OCI-LY7 (cell line): ENCODE results near the gene ATP5F1D. TPM values are rescaled to one million over a fixed set of nuclear protein-coding genes. Genes with fewer than 3 reads are reported as not detected.

ENCODE experiments used
- BruUV-seq: library from RNA; stranded (reverse); fragments of 400-500 nt; replicated peaks from 2 replicates; lab custom pipeline; 2021; lab: Mats Ljungman, UMichigan
- CTCF ChIA-PET: fragments of 300-600 bp; sonication (Branson Sonifier 250); formaldehyde crosslinking; loops from one replicate; lab custom pipeline; 2022; ENCODE audit warnings: antibody characterized with exemption; ENCODE audit not compliant: unreplicated experiment; lab: Charles Lee
- POLR2A ChIA-PET: fragments of 300-600 bp; sonication (Branson Sonifier 250); formaldehyde crosslinking; loops from one replicate; lab custom pipeline; 2022; ENCODE audit warnings: antibody characterized with exemption; lab: Charles Lee
- DNase-seq: peaks from one replicate; pipeline ENCODE4 v3.0.0-alpha.2; 2015; ENCODE audit warnings: low spot score
- H2AFZ ChIP-seq: fragments of 200-600 bp; sonication (generic), shearing (Covaris generic); 2 replicates; pipeline ENCODE4 v1.6.1; 2014; ENCODE audit warnings: mild to moderate bottlenecking, antibody characterized with exemption, low read length, moderate library complexity
- H3K27ac ChIP-seq: fragments of 200-600 bp; sonication (generic); 2 replicates; pipeline ENCODE4 v1.5.1; 2014; ENCODE audit warnings: mixed run types, low read depth, mild to moderate bottlenecking, moderate library complexity, low read length, inconsistent platforms; ENCODE audit not compliant: poor library complexity, severe bottlenecking
- H3K36me3 ChIP-seq: fragments of 200-600 bp; sonication (generic); 2 replicates; pipeline ENCODE4 v1.6.1; 2014; ENCODE audit warnings: mild to moderate bottlenecking, antibody characterized with exemption, low read length, moderate library complexity, mixed read lengths; ENCODE audit not compliant: insufficient read depth
- H3K4me1 ChIP-seq: fragments of 200-600 bp; sonication (generic); 2 replicates; pipeline ENCODE4 v1.5.1; 2014; ENCODE audit warnings: mild to moderate bottlenecking, low read length; ENCODE audit not compliant: insufficient read depth, poor library complexity, severe bottlenecking
- H3K4me2 ChIP-seq: fragments of 200-600 bp; sonication (generic); 2 replicates; pipeline ENCODE4 v1.6.1; 2014; ENCODE audit warnings: mild to moderate bottlenecking, low read length
- H3K4me3 ChIP-seq: fragments of 200-600 bp; sonication (generic); 2 replicates; pipeline ENCODE4 v1.5.1; 2014; ENCODE audit warnings: mild to moderate bottlenecking, low read depth, low read length; ENCODE audit not compliant: poor library complexity, severe bottlenecking
- H3K79me2 ChIP-seq: fragments of 200-600 bp; sonication (generic); 2 replicates; pipeline ENCODE4 v1.6.1; 2016; ENCODE audit warnings: low read depth, mild to moderate bottlenecking, low read length, moderate library complexity, mixed read lengths; ENCODE audit not compliant: insufficient read depth
- H3K9me2 ChIP-seq: fragments of 200-600 bp; sonication (generic); 2 replicates; pipeline ENCODE4 v1.6.1; 2016; ENCODE audit warnings: mild to moderate bottlenecking, low read length, mixed read lengths; ENCODE audit not compliant: insufficient read depth
- H3K9me3 ChIP-seq: fragments of 200-600 bp; sonication (generic); 2 replicates; pipeline ENCODE4 v1.6.1; 2014; ENCODE audit warnings: mild to moderate bottlenecking, mixed run types, low read length, mixed read lengths
- H4K20me1 ChIP-seq: fragments of 200-600 bp; sonication (generic); 2 replicates; pipeline ENCODE4 v1.6.1; 2014; ENCODE audit warnings: mild to moderate bottlenecking, antibody characterized with exemption, low read length, moderate library complexity, mixed read lengths; ENCODE audit not compliant: insufficient read depth
- EZH2phosphoT487 ChIP-seq: fragments of 200-600 bp; sonication (generic); IDR thresholded peaks from 2 replicates; pipeline ENCODE4 v1.6.1; 2018; ENCODE audit warnings: low read depth, borderline replicate concordance, mild to moderate bottlenecking, mixed run types, antibody characterized with exemption, low read length, moderate library complexity, mixed read lengths
- intact Hi-C: fragments of 100-400 bp; cut with micrococcal nuclease; formaldehyde crosslinking; loops from one replicate; pipeline ENCODE4 v1.10.0; 2022; ENCODE audit not compliant: unreplicated experiment
- total RNA-seq, 2 experiments: library from RNA; depleted of rRNA in 1 of 2; stranded (reverse); fragments of >200 nt in 1 of 2; shearing (Covaris generic) in 1 of 2; gene quantifications; 2 replicates each; pipeline ENCODE4 v1.2.3, GENCODE V29; 2014 to 2022
- TF ChIP-seq, protein P1 (sequence below): fragments of 200-600 bp; sonication (generic); conservative IDR thresholded peaks from 2 replicates; pipeline ENCODE4 v1.5.1; 2014; ENCODE audit warnings: mild to moderate bottlenecking, antibody characterized with exemption, low read length, moderate library complexity, mixed read lengths

The ATP5F1D gene
- total RNA-seq, 2 experiments from 2014 or later, result 51.8 to 266 TPM

DNA sequence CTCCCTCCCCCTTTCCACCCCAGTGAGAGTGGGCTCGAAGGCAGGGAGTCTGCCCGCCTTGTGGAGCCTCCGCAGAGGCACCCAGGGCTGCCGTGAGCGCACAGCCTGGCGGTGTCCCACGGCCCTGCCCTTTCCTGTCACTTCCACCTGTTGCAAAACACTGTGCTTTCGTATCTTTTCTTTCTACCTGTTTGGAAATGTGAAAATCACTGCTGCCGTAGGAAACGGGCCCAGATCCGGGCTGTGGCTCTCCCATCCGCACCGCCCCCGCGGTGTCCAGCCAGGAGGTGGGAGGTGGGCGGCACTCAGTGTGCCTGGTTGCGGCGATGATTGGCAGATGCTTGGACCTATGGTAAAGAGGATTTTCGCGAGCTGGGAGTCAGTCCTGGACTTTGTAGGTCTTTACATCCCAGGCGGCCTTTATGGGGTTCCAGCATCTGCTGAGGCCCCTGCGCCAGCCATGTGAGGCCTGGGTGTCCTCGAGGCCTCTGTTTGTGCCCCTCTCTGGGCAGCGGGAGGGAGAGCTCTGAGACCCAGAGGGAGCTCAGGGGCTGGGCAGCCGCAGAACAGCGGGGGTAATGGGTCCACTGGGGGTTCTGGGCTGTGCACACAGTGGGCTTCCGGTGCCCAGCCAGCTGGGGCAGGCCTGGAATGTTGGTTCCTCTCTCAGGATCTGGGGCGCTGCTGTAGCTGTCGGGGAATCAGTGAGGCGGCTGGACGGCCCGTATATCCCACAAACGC lies 29.9 kb upstream of the ATP5F1D start:
- POLR2A ChIA-PET, result no interaction called here
- Histone ChIP-seq H2AFZ (no peak overlapping the region), H3K27ac (no peak overlapping the region), H3K36me3 (peaks cover 67% of the 10 kb centered on the region), H3K4me1 (peaks cover 9% of the 10 kb centered on the region), H3K9me3 (no peaks in the 10 kb centered on the region), H3K9me2 (no peaks in the 10 kb centered on the region), H3K4me2 (no peak overlapping the region), H3K79me2 (peaks cover 68% of the 10 kb centered on the region), H3K4me3 (no peak overlapping the region), H4K20me1 (peaks cover 6% of the 10 kb centered on the region; the same call in 1 of the 2 replicates)
- TF ChIP-seq EZH2phosphoT487, result no peak
- TF ChIP-seq, protein P1, sequence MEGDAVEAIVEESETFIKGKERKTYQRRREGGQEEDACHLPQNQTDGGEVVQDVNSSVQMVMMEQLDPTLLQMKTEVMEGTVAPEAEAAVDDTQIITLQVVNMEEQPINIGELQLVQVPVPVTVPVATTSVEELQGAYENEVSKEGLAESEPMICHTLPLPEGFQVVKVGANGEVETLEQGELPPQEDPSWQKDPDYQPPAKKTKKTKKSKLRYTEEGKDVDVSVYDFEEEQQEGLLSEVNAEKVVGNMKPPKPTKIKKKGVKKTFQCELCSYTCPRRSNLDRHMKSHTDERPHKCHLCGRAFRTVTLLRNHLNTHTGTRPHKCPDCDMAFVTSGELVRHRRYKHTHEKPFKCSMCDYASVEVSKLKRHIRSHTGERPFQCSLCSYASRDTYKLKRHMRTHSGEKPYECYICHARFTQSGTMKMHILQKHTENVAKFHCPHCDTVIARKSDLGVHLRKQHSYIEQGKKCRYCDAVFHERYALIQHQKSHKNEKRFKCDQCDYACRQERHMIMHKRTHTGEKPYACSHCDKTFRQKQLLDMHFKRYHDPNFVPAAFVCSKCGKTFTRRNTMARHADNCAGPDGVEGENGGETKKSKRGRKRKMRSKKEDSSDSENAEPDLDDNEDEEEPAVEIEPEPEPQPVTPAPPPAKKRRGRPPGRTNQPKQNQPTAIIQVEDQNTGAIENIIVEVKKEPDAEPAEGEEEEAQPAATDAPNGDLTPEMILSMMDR, result no peak
- no TSS peak for BruUV-seq
- CTCF ChIA-PET, result no interaction called here
- DNase-seq, result no peak
- intact Hi-C loops, result no loop called here

DNA sequence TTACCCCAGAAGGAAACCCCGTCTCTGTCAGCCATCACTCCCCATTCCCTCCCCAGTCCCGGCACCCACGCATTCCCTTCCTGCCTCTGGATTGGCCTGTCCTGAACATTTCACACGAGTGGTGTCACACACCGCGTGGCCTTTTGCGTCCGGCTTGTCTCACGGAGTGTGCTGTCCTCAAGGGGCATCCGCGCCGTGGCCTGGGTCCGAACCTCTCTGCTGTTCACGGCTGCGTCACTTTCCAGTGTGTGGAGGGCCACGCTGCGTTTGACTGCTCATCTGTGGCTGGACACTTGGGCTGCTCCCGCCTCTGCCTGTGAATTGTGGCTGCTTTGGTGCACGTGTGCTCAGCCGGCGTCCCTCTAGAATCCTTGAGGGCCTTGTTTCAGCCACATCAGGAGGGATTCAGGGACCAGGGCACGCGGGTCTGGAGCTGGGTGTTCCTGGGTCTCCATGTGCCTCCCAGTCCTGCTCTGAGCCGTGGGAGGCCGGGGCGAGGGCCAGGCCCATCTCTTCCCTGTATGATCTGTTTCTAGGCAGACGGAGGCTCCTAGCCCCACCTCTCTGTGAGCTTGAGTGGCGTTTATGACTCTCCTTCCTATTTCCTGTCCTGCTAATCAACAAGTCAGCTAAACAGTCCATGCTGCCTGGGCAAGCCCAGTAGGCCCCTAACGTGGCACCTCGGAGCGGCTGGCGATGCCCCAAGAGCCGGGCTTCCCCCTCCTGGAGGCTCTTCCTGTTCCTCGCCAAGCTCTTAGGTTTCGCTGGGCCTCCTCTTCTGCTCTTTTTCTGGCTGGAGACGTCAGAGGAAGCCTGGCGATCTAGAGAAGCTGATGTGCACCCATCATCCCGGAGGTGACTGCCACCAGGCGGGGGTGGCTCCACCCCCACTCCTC lies 27.9 kb upstream of the ATP5F1D start:
- CTCF ChIA-PET, result no interaction called here
- TF ChIP-seq EZH2phosphoT487, result no peak
- TF ChIP-seq, protein P1, result no peak
- Histone ChIP-seq H3K27ac (no peak overlapping the region), H3K4me1 (peaks cover 5% of the 10 kb centered on the region), H3K79me2 (peaks cover 48% of the 10 kb centered on the region), H3K4me2 (peak overlapping the region; percentile 6; the same call in 1 of the 2 replicates), H3K36me3 (peaks cover 51% of the 10 kb centered on the region), H3K9me2 (no peaks in the 10 kb centered on the region), H3K4me3 (no peak overlapping the region), H2AFZ (no peak overlapping the region), H3K9me3 (no peaks in the 10 kb centered on the region), H4K20me1 (no peaks in the 10 kb centered on the region)
- DNase-seq, result no peak
- BruUV-seq, result no TSS peak
- intact Hi-C loops, result no loop called here
- POLR2A ChIA-PET, result no interaction called here
